ENCODE measurements around the gene THRAP3. TPM values are rescaled to one million over a fixed set of nuclear protein-coding genes. Genes with fewer than 3 reads are reported as not detected.
A peak's percentile ranks its signal among the peaks of the same experiment; 100 is the strongest.

The THRAP3 gene
- total and polyA plus RNA-seq, 8 donors, result 22.2 to 97.9 (median 33.6) TPM

DNA sequence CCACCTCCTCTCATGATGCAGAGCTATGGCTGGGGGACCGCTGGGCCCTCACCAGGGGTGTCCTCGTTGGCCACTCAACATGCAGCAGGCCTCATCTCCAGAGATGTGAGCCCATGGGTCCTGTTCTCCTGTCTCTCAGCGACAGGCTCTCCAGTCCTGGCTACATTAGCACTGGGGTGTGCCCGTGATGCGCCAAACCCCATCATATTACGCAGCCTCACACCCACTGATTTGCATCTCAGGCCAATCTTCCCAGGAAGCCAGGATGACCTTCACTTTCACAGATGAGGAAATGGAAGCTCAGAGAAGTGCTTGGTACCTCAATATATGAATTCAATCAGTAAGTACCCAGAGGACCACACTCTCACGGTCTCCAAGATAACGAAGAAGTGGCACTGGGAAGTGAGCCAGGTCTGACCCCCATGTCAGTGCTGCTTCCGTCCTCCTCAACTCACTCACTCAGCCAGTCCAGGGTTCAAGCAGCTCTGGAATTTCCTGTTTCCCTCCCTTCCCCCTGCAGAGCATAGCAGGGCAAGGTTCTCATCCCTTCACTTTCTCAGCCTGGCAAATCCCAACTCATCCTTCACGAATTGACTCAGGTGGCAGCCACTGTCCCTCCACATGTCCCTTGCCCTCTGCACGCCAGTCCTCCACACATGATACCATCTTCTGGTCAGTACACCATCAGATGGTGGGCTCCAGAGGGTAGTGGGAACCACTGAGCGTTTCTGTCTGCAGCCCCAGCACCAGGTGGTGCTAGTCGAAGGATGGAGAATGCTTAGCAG is 128.1 kb downstream of the THRAP3 start:
- H3K9me3 ChIP-seq, result no peaks in the 10 kb centered on the region
- 79 to 86% (median 82%) methylated on average over 13 of the region's 13 CpGs for WGBS, 5 donors
- intact Hi-C loops (cut with DNase I; ENCODE audit: low total_unique reads), result no loop called here
- TF ChIP-seq POLR2A (IDR thresholded peaks at IDR 0.05) (no peak), POLR2AphosphoS5 (IDR thresholded peaks at IDR 0.05) (no peak), EP300 (IDR thresholded peaks at IDR 0.05) (no peak)
- TF ChIP-seq, protein P1, sequence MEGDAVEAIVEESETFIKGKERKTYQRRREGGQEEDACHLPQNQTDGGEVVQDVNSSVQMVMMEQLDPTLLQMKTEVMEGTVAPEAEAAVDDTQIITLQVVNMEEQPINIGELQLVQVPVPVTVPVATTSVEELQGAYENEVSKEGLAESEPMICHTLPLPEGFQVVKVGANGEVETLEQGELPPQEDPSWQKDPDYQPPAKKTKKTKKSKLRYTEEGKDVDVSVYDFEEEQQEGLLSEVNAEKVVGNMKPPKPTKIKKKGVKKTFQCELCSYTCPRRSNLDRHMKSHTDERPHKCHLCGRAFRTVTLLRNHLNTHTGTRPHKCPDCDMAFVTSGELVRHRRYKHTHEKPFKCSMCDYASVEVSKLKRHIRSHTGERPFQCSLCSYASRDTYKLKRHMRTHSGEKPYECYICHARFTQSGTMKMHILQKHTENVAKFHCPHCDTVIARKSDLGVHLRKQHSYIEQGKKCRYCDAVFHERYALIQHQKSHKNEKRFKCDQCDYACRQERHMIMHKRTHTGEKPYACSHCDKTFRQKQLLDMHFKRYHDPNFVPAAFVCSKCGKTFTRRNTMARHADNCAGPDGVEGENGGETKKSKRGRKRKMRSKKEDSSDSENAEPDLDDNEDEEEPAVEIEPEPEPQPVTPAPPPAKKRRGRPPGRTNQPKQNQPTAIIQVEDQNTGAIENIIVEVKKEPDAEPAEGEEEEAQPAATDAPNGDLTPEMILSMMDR (IDR thresholded peaks at IDR 0.05), result no peak
- H3K4me1 ChIP-seq, result peaks cover 33 to 55% (median 43%) of the 10 kb centered on the region in 4 donors
- peaks cover 53 to 97% (median 85%) of the 10 kb centered on the region in 4 donors for H3K36me3 ChIP-seq
- DNase-seq, result no peak
- no peak overlapping the region for H3K4me3 ChIP-seq
- H3K27ac ChIP-seq, result peak overlapping the region in 4 of 5 donors; percentile 65 to 82 (median 72)
- H3K27me3 ChIP-seq, result no peaks in the 10 kb centered on the region

GRCh38 chr1:36352910-36353878 is 129.0 kb downstream of the THRAP3 start:
- intact Hi-C loops (cut with DNase I; ENCODE audit: low total_unique reads), result no loop called here
- 79 to 83% (median 80%) methylated on average over 15 of the region's 15 CpGs for WGBS, 5 donors
- no peak for DNase-seq
- peak overlapping the region in 4 of 5 donors; percentile 8 to 82 (median 72) for H3K27ac ChIP-seq
- no peaks in the 10 kb centered on the region for H3K9me3 ChIP-seq
- peaks cover 52 to 97% (median 85%) of the 10 kb centered on the region in 4 donors for H3K36me3 ChIP-seq
- H3K4me3 ChIP-seq, result no peak overlapping the region
- no peaks in the 10 kb centered on the region for H3K27me3 ChIP-seq
- peaks cover 33 to 55% (median 43%) of the 10 kb centered on the region in 4 donors for H3K4me1 ChIP-seq
- TF ChIP-seq POLR2AphosphoS5 (IDR thresholded peaks at IDR 0.05), result no peak
- TF ChIP-seq, protein P1 (IDR thresholded peaks at IDR 0.05), result no peak
- no peak for TF ChIP-seq EP300 (IDR thresholded peaks at IDR 0.05)
- no peak for TF ChIP-seq POLR2A (IDR thresholded peaks at IDR 0.05)

DNA sequence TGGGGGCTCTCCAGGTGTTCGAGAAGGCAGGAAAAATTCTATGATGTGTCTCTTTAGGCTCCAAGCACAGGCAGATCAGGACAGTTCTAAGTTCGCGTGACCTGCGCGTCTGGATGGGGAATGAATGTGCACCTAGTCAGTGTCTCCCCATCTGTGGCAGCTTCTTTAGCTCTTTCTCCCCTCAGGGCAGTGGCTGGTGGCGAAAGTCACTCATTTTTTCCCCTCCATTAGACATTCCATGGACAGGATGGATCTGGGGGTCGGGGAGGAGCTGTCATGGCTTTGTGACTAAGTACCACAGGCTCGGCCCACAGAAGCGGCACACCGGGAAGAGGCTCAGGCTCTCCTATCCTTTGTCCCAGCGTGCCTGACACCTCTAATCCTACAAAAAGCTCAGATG is 130.2 kb downstream of the THRAP3 start:
- Histone ChIP-seq H3K27ac (no peak overlapping the region), H3K4me1 (peaks cover 33 to 48% (median 40%) of the 10 kb centered on the region in 4 donors), H3K9me3 (no peaks in the 10 kb centered on the region), H3K36me3 (peaks cover 56 to 97% (median 86%) of the 10 kb centered on the region in 4 donors), H3K27me3 (no peaks in the 10 kb centered on the region), H3K4me3 (no peak overlapping the region)
- intact Hi-C loops (cut with DNase I; ENCODE audit: low total_unique reads), result no loop called here
- WGBS, 5 donors, result 93 to 95% (median 95%) methylated on average over 8 to 11 of the region's 11 CpGs
- no peak for DNase-seq
- TF ChIP-seq POLR2A (IDR thresholded peaks at IDR 0.05) (no peak), POLR2AphosphoS5 (IDR thresholded peaks at IDR 0.05) (no peak), EP300 (IDR thresholded peaks at IDR 0.05) (no peak)
- TF ChIP-seq, protein P1 (IDR thresholded peaks at IDR 0.05), result no peak

Small RNA genes lying within 50 kb of the gene (small RNA-seq; reads per million reads assigned to genes)
- gene RN7SL131P (0 reads per million in 4 donors), gene UBE2V2P4 (0 reads per million in 4 donors)

Other genes with a start within 250 kb of the THRAP3 start
- not detected for gene TEKT2, start 140.3 kb upstream of the THRAP3 start, total RNA-seq
- under 1 TPM; 0.25 to 0.76 (median 0.60) TPM for gene TEKT2, start 140.3 kb upstream of the THRAP3 start, polyA plus RNA-seq
- 10 to 100 TPM in 3 of 5 donors, 1 to 10 TPM in 2; 1.8 to 15.1 (median 11.6) TPM for gene ADPRS, start 135.6 kb upstream of the THRAP3 start, total RNA-seq
- 10 to 100 TPM; 21.3 to 27.5 (median 24.7) TPM for gene ADPRS, start 135.6 kb upstream of the THRAP3 start, polyA plus RNA-seq
- 10 to 100 TPM in 1 of 5 donors, 1 to 10 TPM in 4; 3.5 to 19.2 (median 5.5) TPM for gene COL8A2, start 99.2 kb upstream of the THRAP3 start, total RNA-seq
- 1 to 10 TPM in 2 of 3 donors, under 1 TPM in 1; 0.92 to 5.0 (median 2.0) TPM for gene COL8A2, start 99.2 kb upstream of the THRAP3 start, polyA plus RNA-seq
- 10 to 100 TPM in 4 of 5 donors, 1 to 10 TPM in 1; 8.9 to 63.9 (median 19.8) TPM for gene TRAPPC3, start 75.0 kb upstream of the THRAP3 start, total RNA-seq
- gene TRAPPC3, start 75.0 kb upstream of the THRAP3 start, polyA plus RNA-seq, result 10 to 100 TPM; 61.1 to 64.0 (median 62.8) TPM
- gene MAP7D1, start 68.3 kb upstream of the THRAP3 start, total RNA-seq, result 100 to 1,000 TPM in 2 of 5 donors, 10 to 100 TPM in 3; 14.6 to 164 (median 40.3) TPM
- gene MAP7D1, start 68.3 kb upstream of the THRAP3 start, polyA plus RNA-seq, result 10 to 100 TPM; 36.7 to 42.8 (median 42.4) TPM
- 100 to 1,000 TPM in 1 of 5 donors, 1 to 10 TPM in 3, not detected in 1; 3.5 to 120 (median 6.5) TPM for gene SH3D21, start 81.9 kb downstream of the THRAP3 start, total RNA-seq
- gene SH3D21, start 81.9 kb downstream of the THRAP3 start, polyA plus RNA-seq, result 1 to 10 TPM in 2 of 3 donors, under 1 TPM in 1; 0.76 to 2.7 (median 1.8) TPM
- 10 to 100 TPM in 3 of 5 donors, 1 to 10 TPM in 1, not detected in 1; 8.3 to 67.2 (median 44.0) TPM for gene EVA1B, start 99.2 kb downstream of the THRAP3 start, total RNA-seq
- gene EVA1B, start 99.2 kb downstream of the THRAP3 start, polyA plus RNA-seq, result 10 to 100 TPM; 29.0 to 35.0 (median 29.8) TPM
- gene STK40, start 161.5 kb downstream of the THRAP3 start, total RNA-seq, result 10 to 100 TPM; 14.0 to 57.4 (median 28.3) TPM
- gene STK40, start 161.5 kb downstream of the THRAP3 start, polyA plus RNA-seq, result 10 to 100 TPM; 14.6 to 36.0 (median 32.1) TPM
- gene LSM10, start 173.5 kb downstream of the THRAP3 start, total RNA-seq, result 100 to 1,000 TPM in 1 of 5 donors, 10 to 100 TPM in 3, 1 to 10 TPM in 1; 5.1 to 261 (median 42.6) TPM
- gene LSM10, start 173.5 kb downstream of the THRAP3 start, polyA plus RNA-seq, result 10 to 100 TPM; 46.5 to 65.7 (median 64.8) TPM
- 10 to 100 TPM in 2 of 5 donors, 1 to 10 TPM in 3; 1.7 to 69.4 (median 9.7) TPM for gene OSCP1, start 226.0 kb downstream of the THRAP3 start, total RNA-seq
- gene OSCP1, start 226.0 kb downstream of the THRAP3 start, polyA plus RNA-seq, result 1 to 10 TPM; 5.3 to 9.5 (median 8.6) TPM
- 100 to 1,000 TPM in 1 of 5 donors, 10 to 100 TPM in 4; 21.9 to 110 (median 33.8) TPM for gene MRPS15, start 239.9 kb downstream of the THRAP3 start, total RNA-seq
- gene MRPS15, start 239.9 kb downstream of the THRAP3 start, polyA plus RNA-seq, result 100 to 1,000 TPM; 152 to 163 (median 161) TPM